HG02973 (cell line): ENCODE data around the gene C1orf174.

Experiments used
- ATAC-seq: cut with Tn5 transposase; IDR thresholded peaks from one replicate; pipeline ENCODE4 v1.9.1; 2021; ENCODE audit warnings: moderate library complexity; ENCODE audit not compliant: unreplicated experiment

C1orf174 gene

DNA sequence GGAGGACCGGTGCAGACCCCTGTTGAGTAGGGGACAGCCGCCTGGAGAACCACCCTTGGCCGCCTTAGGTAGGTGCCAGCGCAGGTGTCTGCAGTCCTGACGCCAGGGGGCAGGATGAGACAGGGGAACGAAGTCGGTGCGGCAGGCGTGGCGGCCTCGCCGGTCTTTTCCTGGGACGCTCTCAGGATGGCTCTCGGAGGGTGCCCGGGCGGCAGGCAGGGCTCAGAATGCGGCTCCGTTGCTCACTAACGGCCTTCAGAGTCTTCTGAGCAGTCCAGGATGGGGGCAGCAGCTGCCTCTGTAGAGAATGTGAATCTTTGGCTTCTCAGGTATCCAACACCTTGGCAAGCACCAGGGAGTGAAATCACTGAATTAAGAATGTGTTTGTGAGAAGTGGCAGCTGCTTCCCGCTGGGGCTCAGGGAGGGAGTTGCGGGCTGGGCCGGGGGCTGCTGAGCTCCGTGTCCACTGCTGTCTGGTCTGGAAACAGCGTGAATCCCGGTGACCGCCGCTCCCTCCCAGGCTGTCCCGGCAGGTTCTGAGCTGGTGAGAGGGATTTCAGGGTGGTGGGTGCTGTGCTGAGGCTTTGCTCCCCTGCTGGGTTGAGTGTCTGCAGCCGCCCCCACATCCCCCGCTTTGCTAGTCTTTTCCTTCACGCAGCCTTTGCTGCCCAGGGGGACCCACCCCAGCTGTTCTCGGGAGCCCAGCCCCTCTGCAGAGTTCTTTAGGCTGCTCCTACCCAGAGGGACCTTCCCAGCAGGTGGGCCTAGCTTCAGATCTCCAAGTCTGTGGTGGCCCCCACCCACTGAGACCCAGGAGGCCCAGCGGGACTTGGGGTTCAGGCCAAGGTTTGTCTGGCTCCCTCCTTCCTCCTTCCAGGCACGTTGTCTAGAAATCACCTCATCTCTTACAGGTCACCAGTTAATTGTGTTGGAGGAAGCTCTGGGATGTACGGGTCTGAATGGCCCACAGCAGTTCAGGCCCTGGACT, 11.1 kb upstream of the C1orf174 start:
- ATAC-seq: peak; percentile 65

- ATAC-seq: no peak
Observed at GRCh38 chr1:3910049-3910731, 10.1 kb upstream of the C1orf174 start.

GRCh38 chr1:3909615-3910014, 9.5 kb upstream of the C1orf174 start:
- no peak for ATAC-seq

DNA sequence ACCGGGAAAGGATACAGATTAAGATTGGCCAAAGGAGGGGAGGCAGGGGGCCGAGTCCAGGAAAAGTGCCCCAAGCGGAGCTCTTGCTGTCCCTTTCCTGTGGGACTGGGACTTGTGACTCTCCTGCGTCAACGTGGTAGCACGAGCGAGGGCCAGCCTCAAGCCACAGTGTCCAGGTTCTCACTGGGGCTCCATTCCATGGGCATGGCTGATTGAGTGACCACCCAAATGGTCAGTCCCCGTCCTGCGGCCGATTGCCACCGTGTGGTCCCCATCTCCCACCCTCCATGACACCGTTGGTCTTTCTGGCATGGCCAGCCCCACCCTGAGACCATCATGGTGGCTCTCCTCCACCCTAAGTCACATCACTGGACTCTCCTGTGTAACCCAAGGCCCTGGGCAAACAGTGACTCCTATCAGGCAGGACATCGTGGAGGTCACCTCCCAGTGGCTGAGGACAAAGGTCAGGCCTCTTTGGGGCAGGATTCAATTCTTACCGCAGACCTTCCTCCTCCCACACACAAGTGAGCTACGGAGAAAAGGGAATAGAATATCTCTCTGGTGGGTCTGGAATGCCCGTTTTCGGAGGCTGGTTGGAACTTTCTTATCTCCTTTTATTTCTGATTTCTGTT, 8.9 kb upstream of the C1orf174 start:
- no peak for ATAC-seq

DNA sequence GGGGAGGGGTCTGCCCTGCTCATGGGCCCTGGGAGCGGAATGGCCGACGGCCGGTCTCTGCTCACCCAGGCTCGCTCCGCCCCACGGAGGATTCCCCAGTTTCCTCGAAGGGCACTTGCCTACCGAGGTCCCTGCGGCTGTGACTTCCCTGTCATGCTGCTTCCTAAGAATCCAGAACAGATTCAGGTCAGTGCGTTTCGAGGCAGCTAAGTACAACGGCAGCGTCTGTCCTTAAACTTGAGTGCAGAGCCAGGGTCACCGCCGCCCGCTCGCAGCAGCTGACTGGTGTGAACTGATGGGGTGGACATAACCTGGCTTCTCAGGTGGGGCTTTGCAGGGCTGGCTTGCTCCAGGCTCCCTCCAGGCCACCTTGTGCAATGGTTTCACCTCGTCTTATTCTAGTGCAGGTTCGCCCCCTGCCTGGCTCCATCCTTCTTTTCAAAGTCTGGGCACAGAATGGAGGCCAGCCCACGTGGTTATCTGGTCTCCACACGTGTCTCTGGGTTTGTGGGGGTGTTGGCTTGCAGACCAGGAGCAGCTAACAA, 7.6 kb upstream of the C1orf174 start:
- ATAC-seq: no peak

- no peak for ATAC-seq
Observed at GRCh38 chr1:3907031-3907534, 7.0 kb upstream of the C1orf174 start.

DNA sequence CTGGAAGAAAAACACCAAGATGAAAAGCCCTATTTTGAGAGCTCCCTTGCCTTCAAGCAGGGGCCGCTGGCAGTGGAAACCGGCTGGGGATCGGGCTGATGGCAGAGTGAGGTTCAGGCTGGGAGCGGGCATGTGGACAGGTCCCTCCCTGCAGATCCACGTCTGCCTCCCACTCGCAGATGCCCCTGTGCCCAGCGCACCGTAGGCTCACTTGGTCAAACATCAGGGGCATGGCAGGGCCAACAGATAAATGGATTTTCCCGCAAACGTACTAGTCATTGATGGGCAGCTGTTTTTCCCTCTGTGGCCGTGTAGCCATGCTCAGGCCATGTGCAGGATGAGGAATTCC, 6.6 kb upstream of the C1orf174 start:
- no peak for ATAC-seq

DNA sequence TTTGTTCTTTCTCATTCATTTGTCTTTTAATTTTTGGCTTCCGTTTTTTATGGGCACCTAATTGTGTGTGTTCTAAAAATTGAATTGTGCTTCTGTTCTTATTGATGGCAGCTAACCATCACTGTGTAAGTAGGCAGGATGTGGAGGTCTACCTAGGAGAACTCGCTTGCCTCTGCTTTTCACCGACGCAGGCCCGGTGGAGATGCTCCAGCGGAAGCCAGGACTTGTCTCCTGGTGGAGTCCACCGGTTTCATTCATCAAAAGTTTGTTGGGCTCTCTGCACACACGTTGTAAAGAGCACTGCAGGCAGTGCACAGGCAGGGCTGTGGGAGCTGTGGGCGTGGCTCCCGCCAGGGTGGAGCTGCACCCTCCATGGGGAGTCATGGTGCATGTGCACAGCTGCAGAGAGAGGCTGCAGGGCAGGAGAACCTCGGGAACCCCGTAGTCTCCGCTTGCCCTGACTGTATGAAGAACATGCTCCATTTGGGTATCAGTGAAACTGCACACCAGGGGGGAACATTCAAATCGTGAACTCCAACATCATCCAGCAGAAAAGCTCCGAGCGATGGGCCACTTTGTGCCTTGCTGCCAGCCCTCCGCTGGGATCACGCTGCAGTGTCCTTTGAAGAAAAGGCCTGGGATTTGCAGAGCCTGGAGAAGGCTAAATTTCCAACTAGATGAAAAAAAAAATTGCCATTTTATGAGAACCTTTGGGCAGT, 6.0 kb upstream of the C1orf174 start:
- ATAC-seq: no peak

DNA sequence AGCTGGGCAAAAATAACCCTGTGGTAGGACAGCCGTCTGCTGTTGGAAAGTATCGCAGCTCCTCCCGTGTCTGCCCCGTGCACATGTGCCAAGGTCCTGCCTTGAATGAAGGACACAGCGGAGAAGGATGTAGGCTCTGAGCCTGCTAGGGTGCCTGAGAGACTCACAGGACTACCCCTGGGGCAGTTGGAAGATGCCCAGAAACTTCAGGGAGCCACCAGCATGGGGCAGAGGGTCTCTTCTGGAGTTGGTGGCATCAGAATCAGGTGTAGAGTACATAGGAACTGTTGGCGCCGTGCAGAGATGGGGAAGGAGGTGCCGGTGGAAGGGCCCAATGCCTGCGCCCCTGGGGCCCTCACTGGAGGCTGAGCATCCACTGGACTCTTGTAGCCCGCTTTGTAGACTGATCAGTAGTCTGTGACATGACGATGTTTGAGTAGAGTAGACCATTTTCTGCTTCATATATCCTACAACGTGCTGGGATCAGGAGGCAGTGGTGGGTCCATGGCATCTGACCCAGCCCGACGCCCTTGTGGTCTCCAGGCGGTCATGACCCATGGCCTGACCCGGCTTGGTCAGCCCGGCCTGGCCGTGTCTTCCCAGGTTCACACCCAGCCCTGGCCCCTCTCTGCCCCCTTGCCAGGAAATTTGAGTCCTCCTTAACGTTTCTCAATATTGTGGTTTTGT, 5.3 kb upstream of the C1orf174 start:
- ATAC-seq: no peak

DNA sequence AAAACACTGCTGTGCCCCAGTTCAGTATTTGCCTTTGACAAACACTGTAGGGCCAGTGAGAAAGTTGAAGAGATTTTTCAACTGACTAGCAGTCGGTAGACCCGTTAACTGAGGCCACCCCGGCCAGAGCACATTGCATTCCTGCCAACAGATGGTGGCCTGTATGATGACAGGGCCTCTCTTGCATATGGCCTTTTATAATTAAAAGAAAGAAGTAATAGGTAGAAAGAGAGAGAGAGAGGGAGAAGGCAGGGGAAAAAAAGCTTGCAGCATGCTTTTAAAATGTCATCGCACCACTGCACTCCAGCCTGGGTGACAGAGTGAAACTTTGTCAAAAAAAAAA, 4.7 kb upstream of the C1orf174 start:
- no peak for ATAC-seq

GRCh38 chr1:3904006-3904842, 4.2 kb upstream of the C1orf174 start:
- no peak for ATAC-seq

GRCh38 chr1:3903141-3904005, 3.3 kb upstream of the C1orf174 start:
- no peak for ATAC-seq

GRCh38 chr1:3902571-3903091, 2.6 kb upstream of the C1orf174 start:
- no peak for ATAC-seq

- ATAC-seq: no peak
Observed at GRCh38 chr1:3902111-3902511, 2.0 kb upstream of the C1orf174 start.

DNA sequence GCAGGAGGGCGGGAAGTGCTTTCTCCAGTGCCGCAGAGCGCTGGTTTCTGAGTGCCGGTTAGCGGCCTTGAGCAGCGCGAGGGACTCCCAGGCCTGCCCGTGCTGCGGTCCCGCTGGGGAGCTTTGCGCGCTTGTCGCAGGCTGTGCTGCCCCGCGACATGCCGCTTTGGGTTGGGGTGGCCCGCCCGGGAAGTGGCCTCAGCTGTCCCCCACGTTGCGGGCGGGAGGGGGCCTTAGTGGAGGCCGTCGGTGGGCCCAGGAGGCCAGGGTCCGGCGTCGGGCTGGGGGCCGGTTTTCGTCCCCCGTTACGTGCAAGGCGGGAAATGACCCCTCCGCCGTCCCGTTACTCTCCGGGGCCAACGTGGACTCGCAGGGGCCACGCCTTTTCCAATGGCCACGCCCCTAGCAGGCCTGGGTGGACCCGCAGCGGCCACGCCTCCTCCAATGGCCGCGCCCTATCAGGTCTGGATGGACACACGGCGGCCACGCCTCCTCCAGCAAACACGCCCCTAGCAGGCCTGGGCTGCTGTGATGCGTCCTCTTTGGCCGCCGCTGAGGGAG, 977 bp upstream of the C1orf174 start:
- ATAC-seq: peak; percentile 52

DNA sequence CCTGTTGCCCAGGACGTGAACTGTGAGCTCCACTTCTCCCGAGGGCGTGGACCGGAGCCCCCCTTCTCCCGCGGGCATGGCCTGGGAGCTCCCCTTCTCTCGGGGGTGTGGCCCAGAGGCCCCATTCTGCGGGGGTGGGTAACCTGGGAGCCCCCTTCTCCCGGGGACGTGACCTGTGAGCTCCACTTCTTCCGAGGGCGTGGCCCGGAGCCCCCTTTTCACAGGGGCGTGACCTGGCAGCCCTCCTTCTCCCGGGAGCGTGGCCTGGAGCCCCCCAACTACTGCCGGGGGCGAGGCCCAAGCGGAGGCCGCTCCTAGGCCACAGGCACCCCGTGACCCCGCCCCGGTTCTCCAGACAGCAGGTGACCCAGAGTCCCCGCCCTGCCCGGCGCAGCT, 320 bp downstream of the C1orf174 start:
- ATAC-seq: no peak

- ATAC-seq: no peak
Observed at GRCh38 chr1:3898994-3899753, 898 bp downstream of the C1orf174 start.
